NCI-H2196 (cell line): ENCODE data around the gene TBL1XR1.
"Not testable (repeated sequence)": the region's sequence is repeated elsewhere in the genome, so short reads cannot be mapped to it uniquely, and the experiment has no call there.

Experiments
- DNase-seq: peaks from one replicate; lab custom pipeline; 2025; ENCODE audit not compliant: unreplicated experiment; lab: John Stamatoyannopoulos, UW

Gene TBL1XR1

GRCh38 chr3:177144922-177145321 is 52.4 kb downstream of the TBL1XR1 start:
- no peak for DNase-seq

- no peak for DNase-seq
Observed at GRCh38 chr3:177141899-177142646, 55.2 kb downstream of the TBL1XR1 start.

- DNase-seq, result no peak
Observed at GRCh38 chr3:177141471-177141870, 55.8 kb downstream of the TBL1XR1 start.

GRCh38 chr3:177139220-177139619 is 58.1 kb downstream of the TBL1XR1 start:
- DNase-seq, result not testable (repeated sequence)

- DNase-seq, result no peak
Observed at GRCh38 chr3:177137774-177138705, 59.2 kb downstream of the TBL1XR1 start.

GRCh38 chr3:177136741-177137140 is 60.5 kb downstream of the TBL1XR1 start:
- no peak for DNase-seq

- no peak for DNase-seq
Observed at GRCh38 chr3:177135841-177136492, 61.3 kb downstream of the TBL1XR1 start.

- DNase-seq, result no peak
Observed at GRCh38 chr3:177134816-177135210, 62.5 kb downstream of the TBL1XR1 start.

- no peak for DNase-seq
Observed at GRCh38 chr3:177133860-177134815, 63.1 kb downstream of the TBL1XR1 start.

GRCh38 chr3:177131927-177132636 is 65.2 kb downstream of the TBL1XR1 start:
- DNase-seq, result no peak

- DNase-seq, result no peak
Observed at GRCh38 chr3:177127008-177127407, 70.3 kb downstream of the TBL1XR1 start.

- DNase-seq, result no peak
Observed at GRCh38 chr3:177126015-177126773, 71.1 kb downstream of the TBL1XR1 start.

GRCh38 chr3:177124882-177125281 is 72.4 kb downstream of the TBL1XR1 start:
- DNase-seq, result no peak

GRCh38 chr3:177123822-177124221 is 73.5 kb downstream of the TBL1XR1 start:
- no peak for DNase-seq

GRCh38 chr3:177122183-177122856 is 75.0 kb downstream of the TBL1XR1 start:
- DNase-seq, result no peak

GRCh38 chr3:177119829-177120228 is 77.5 kb downstream of the TBL1XR1 start:
- no peak for DNase-seq

- DNase-seq, result no peak
Observed at GRCh38 chr3:177114253-177114652, 83.0 kb downstream of the TBL1XR1 start.

- no peak for DNase-seq
Observed at GRCh38 chr3:177111541-177111949, 85.7 kb downstream of the TBL1XR1 start.
